Measurements from ENCODE around the gene IL12B.
A peak's percentile ranks its signal among the peaks of the same experiment; 100 is the strongest.
"Not testable (repeated sequence)": the region's sequence is repeated elsewhere in the genome, so short reads cannot be mapped to it uniquely, and the experiment has no call there.

IL12B gene
- 0 to 0.07 (median 0) reads per million in 9 experiments for total RNA-seq

DNA sequence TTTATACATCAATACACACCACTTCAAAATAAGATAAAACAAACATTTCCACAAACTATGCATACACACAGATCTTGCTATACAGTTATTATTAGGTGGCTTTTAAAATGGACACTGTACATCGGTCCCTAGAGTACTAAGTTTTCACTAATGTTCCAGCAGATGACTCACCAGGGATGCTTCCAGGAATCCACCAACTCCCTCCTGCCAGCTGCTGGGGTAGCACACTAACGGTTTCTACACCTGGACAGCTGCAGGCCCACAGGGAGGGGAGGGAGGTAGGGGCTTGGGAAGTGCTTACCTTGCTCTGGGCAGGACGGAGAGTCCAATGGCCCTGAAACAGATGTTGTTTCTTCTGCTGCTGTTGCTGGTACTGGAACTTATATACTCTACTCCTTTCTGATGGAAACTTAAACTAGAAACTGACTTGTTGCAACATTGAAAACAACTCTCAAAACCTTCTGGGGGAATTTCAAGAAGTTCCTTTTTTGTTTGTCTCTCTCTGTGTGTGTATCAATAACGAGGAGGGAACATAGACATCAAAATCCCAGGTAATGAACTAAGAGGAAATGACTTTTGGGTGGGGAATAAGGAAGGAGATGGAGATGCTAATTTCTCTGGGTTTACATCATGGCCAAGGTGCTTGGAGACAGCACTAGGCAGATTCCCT lies at the start of gene IL12B:
TSS of gene IL12B (minus strand) at position 357 of the 670 bp plus-strand sequence. CDS start 3,705 bp downstream, outside the sequence.
- H3K4me1 Mint-ChIP-seq (ENCODE audit: low read depth in 2 of 2) = peaks cover 14 to 25% of the 10 kb centered on the region in 2 donors
- no peaks in the 10 kb centered on the region for H3K36me3 Mint-ChIP-seq (ENCODE audit: insufficient read depth)
- H3K9me3 Mint-ChIP-seq = no peaks in the 10 kb centered on the region
- peak within 1 kb of the TSS; percentile 44 to 57 for H3K27ac Mint-ChIP-seq
- no peak for DNase-seq
- no peak for ATAC-seq (replicated peaks)
- H3K27me3 Mint-ChIP-seq = peaks cover 5 to 10% of the 10 kb centered on the region in 2 donors
- peak within 1 kb of the TSS; percentile 78 to 83 for H3K4me3 Mint-ChIP-seq

GRCh38 chr5:159377653-159378052 lies 47.4 kb upstream of the IL12B start:
- ATAC-seq (replicated peaks) (no peak), DNase-seq (no peak)
- Mint-ChIP-seq H3K27ac (no peak overlapping the region), H3K4me3 (no peak overlapping the region), H3K4me1 (ENCODE audit: low read depth in 2 of 2) (no peaks in the 10 kb centered on the region), H3K9me3 (peaks cover 7 to 8% of the 10 kb centered on the region in 2 donors), H3K27me3 (peaks cover 0 to 7% of the 10 kb centered on the region in 2 donors), H3K36me3 (ENCODE audit: insufficient read depth) (peaks cover 2% of the 10 kb centered on the region)

GRCh38 chr5:159367866-159368265 lies 37.6 kb upstream of the IL12B start:
- not testable (repeated sequence) for ATAC-seq (replicated peaks); H3K27ac Mint-ChIP-seq; H3K4me3 Mint-ChIP-seq; DNase-seq; H3K9me3 Mint-ChIP-seq; H3K27me3 Mint-ChIP-seq; H3K4me1 Mint-ChIP-seq (ENCODE audit: low read depth in 2 of 2); H3K36me3 Mint-ChIP-seq (ENCODE audit: insufficient read depth)

GRCh38 chr5:159366776-159367175 lies 36.5 kb upstream of the IL12B start:
- DNase-seq; H3K4me3 Mint-ChIP-seq; H3K4me1 Mint-ChIP-seq (ENCODE audit: low read depth in 2 of 2); H3K9me3 Mint-ChIP-seq; H3K27me3 Mint-ChIP-seq; ATAC-seq (replicated peaks); H3K36me3 Mint-ChIP-seq (ENCODE audit: insufficient read depth): not testable (repeated sequence)
- peak overlapping the region in 1 of 2 donors; percentile 0 for H3K27ac Mint-ChIP-seq

GRCh38 chr5:159362220-159362619 lies 31.9 kb upstream of the IL12B start:
- H3K36me3 Mint-ChIP-seq (ENCODE audit: insufficient read depth) = no peaks in the 10 kb centered on the region
- H3K27ac Mint-ChIP-seq = no peak overlapping the region
- H3K9me3 Mint-ChIP-seq = no peaks in the 10 kb centered on the region
- ATAC-seq (replicated peaks) (no peak), DNase-seq (no peak)
- H3K27me3 Mint-ChIP-seq = peaks cover 0 to 4% of the 10 kb centered on the region in 2 donors
- H3K4me3 Mint-ChIP-seq = no peak overlapping the region
- H3K4me1 Mint-ChIP-seq (ENCODE audit: low read depth in 2 of 2) = peaks cover 0 to 10% of the 10 kb centered on the region in 2 donors

GRCh38 chr5:159359871-159360270 lies 29.6 kb upstream of the IL12B start:
- H3K27ac Mint-ChIP-seq; H3K4me3 Mint-ChIP-seq; ATAC-seq (replicated peaks); H3K4me1 Mint-ChIP-seq (ENCODE audit: low read depth in 2 of 2); H3K9me3 Mint-ChIP-seq; H3K36me3 Mint-ChIP-seq (ENCODE audit: insufficient read depth); DNase-seq: not testable (repeated sequence)
- peaks cover 14 to 15% of the 10 kb centered on the region in 2 donors for H3K27me3 Mint-ChIP-seq

GRCh38 chr5:159359408-159359807 lies 29.1 kb upstream of the IL12B start:
- no peaks in the 10 kb centered on the region for H3K9me3 Mint-ChIP-seq
- ATAC-seq (replicated peaks) (no peak), DNase-seq (no peak)
- no peaks in the 10 kb centered on the region for H3K36me3 Mint-ChIP-seq (ENCODE audit: insufficient read depth)
- peaks cover 0 to 6% of the 10 kb centered on the region in 2 donors for H3K4me1 Mint-ChIP-seq (ENCODE audit: low read depth in 2 of 2)
- H3K4me3 Mint-ChIP-seq = no peak overlapping the region
- H3K27ac Mint-ChIP-seq = no peak overlapping the region
- peaks cover 14 to 15% of the 10 kb centered on the region in 2 donors for H3K27me3 Mint-ChIP-seq

DNA sequence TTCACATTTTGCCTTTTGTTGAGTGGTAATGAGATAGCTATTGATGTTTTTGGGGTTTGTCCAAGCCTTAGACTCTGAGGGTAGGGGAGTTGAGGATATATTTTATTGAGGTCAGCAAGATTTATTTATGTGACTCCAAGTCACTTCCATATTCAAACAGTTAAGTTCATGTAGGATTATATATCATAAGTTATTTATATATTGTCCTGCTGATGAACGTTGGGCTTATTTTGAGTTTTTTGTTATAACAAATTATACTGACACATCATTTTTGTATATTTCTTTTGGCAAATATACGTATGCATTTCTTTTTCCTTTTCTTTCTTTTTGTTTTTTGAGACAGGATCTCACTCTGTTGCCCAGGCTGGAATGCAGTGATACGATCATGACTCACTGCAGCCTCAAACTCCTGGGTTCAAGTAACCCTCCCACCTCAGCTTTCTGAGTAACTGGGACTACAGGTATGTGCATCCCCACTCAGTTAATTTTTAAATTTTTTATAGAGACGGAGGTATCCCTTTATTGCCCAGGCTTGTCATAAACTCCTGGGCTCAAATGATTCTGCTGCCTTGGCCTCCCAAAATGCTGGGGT lies 23.5 kb upstream of the IL12B start:
- peaks cover 14 to 15% of the 10 kb centered on the region in 2 donors for H3K27me3 Mint-ChIP-seq
- no peak for DNase-seq
- no peak overlapping the region for H3K27ac Mint-ChIP-seq
- no peak overlapping the region for H3K4me3 Mint-ChIP-seq
- no peaks in the 10 kb centered on the region for H3K36me3 Mint-ChIP-seq (ENCODE audit: insufficient read depth)
- no peak for ATAC-seq (replicated peaks)
- no peaks in the 10 kb centered on the region for H3K4me1 Mint-ChIP-seq (ENCODE audit: low read depth in 2 of 2)
- H3K9me3 Mint-ChIP-seq = no peaks in the 10 kb centered on the region

- not testable (repeated sequence) for DNase-seq; H3K4me3 Mint-ChIP-seq; ATAC-seq (replicated peaks); H3K27me3 Mint-ChIP-seq; H3K9me3 Mint-ChIP-seq; H3K36me3 Mint-ChIP-seq (ENCODE audit: insufficient read depth); H3K27ac Mint-ChIP-seq; H3K4me1 Mint-ChIP-seq (ENCODE audit: low read depth in 2 of 2)
Measured at GRCh38 chr5:159350644-159351043, 20.4 kb upstream of the IL12B start.

DNA sequence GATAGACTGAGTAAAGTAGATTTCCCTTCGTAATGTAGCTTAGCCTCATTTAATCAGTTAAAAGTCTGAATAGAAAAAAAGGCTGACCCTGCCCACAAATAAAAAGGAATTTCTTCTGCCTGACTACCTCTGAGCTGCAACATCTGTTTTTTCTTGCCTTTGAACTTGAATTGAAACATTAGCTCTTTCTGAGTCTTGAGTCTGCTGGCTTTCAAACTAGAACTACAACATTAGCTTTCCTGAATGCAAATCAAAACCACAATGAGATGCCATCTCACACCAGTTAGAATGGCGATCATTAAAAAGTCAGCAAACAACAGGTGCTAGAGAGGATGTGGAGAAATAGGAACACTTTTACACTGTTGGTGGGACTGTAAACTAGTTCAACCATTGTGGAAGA lies 19.9 kb upstream of the IL12B start:
- H3K4me3 Mint-ChIP-seq; DNase-seq; H3K27me3 Mint-ChIP-seq; ATAC-seq (replicated peaks); H3K27ac Mint-ChIP-seq; H3K9me3 Mint-ChIP-seq; H3K36me3 Mint-ChIP-seq (ENCODE audit: insufficient read depth); H3K4me1 Mint-ChIP-seq (ENCODE audit: low read depth in 2 of 2): not testable (repeated sequence)

GRCh38 chr5:159345861-159346260 lies 15.6 kb upstream of the IL12B start:
- no peaks in the 10 kb centered on the region for H3K9me3 Mint-ChIP-seq
- H3K27me3 Mint-ChIP-seq = no peaks in the 10 kb centered on the region
- ATAC-seq (replicated peaks) (no peak), DNase-seq (no peak)
- H3K4me1 Mint-ChIP-seq (ENCODE audit: low read depth in 2 of 2) = peaks cover 17 to 25% of the 10 kb centered on the region in 2 donors
- no peak overlapping the region for H3K4me3 Mint-ChIP-seq
- H3K27ac Mint-ChIP-seq = no peak overlapping the region
- peaks cover 5% of the 10 kb centered on the region for H3K36me3 Mint-ChIP-seq (ENCODE audit: insufficient read depth)

DNA sequence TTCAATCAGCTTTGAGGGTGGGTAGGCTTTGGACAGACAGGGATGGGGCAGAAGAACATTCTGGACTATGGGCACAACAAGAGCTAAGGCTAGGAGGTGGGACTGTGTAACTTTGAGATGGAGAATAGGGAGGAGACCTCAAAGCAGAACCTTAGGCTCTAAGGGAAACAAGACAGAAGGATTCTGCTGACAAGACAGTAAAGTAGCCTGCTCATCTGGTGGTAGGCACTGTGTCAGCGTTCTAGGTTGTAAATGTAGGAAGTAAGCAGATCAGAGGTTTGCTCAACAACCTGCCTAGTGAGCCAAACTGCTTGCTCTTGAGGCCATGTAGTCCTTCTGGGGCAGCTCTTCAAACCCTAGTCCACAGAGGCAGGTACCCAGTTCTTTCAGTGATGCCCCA lies 15.0 kb upstream of the IL12B start:
- no peak for DNase-seq
- H3K27me3 Mint-ChIP-seq = no peaks in the 10 kb centered on the region
- H3K9me3 Mint-ChIP-seq = no peaks in the 10 kb centered on the region
- H3K4me1 Mint-ChIP-seq (ENCODE audit: low read depth in 2 of 2) = peaks cover 22 to 31% of the 10 kb centered on the region in 2 donors
- peak overlapping the region in 1 of 2 donors; percentile 2 for H3K27ac Mint-ChIP-seq
- no peak overlapping the region for H3K4me3 Mint-ChIP-seq
- no peak for ATAC-seq (replicated peaks)
- peaks cover 5% of the 10 kb centered on the region for H3K36me3 Mint-ChIP-seq (ENCODE audit: insufficient read depth)

DNA sequence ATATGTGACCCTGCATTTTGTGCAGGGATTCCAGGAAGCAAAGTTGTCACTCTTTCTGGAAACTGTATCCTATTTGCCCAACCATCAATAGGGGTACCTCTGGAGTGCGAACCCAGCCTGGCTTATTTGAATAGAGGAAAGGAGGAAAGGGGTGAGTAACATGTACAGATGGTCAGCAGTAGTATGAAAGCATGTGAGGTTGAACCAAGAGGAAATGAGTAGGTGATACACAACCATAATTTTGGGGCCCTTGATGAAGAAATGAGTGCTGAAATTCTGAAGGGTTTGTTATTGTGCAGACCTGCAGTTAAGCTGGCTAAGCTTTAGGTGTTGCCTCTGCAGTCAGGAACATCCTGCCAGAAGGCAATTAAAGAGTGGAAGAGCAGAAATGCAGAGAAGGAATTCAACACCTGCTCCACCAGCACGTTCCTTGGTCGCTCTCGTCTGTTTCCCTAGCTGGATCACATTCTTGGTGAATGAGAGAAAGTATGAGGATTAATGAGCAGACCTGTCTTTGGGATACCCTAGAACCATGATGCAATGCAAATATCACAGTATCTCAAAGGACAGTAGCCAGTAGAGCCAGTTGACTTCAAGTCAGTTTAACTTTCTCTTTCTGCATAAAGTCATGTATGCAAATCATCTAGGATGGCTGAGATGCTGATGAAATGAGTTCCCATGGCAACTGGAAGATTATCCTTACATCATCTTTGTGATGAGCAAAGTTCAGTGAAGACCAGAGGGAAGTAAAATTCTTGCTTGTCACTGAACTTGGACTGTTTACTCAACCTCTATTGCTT lies 13.2 kb upstream of the IL12B start:
- H3K27ac Mint-ChIP-seq = no peak overlapping the region
- ATAC-seq (replicated peaks) (no peak), DNase-seq (no peak)
- H3K9me3 Mint-ChIP-seq = no peaks in the 10 kb centered on the region
- peaks cover 5% of the 10 kb centered on the region for H3K36me3 Mint-ChIP-seq (ENCODE audit: insufficient read depth)
- no peaks in the 10 kb centered on the region for H3K27me3 Mint-ChIP-seq
- H3K4me1 Mint-ChIP-seq (ENCODE audit: low read depth in 2 of 2) = peaks cover 26 to 43% of the 10 kb centered on the region in 2 donors
- no peak overlapping the region for H3K4me3 Mint-ChIP-seq

Measured in effector memory CD8-positive, alpha-beta T cell (primary cell).